Pancreas (tissue), 10 donors: ENCODE measurements around the gene POU5F1. TPM values are rescaled to one million over a fixed set of nuclear protein-coding genes. Genes with fewer than 3 reads are reported as not detected.
"Not testable (repeated sequence)": the region's sequence is repeated elsewhere in the genome, so short reads cannot be mapped to it uniquely, and the experiment has no call there.

ENCODE experiments used
- ATAC-seq, 4 donors: fragments of 200-7000 bp; cut with Tn5 transposase; one replicate each; pipeline versions ENCODE4 v1.8.0 to v1.9.1; 2020; ENCODE audit warnings: mild to moderate bottlenecking in 4 of 4, moderate library complexity in 4 of 4
- DNase-seq, 6 donors: peaks; one replicate each; pipeline ENCODE4 v3.0.0-alpha.2; 2020
- FAIRE-seq: peaks from 2 replicates; lab custom pipeline; 2012; peaks lifted over from hg19 to GRCh38; lab: Jason Lieb, UNC
- H3K27ac ChIP-seq, 4 donors: fragments of 200-600 bp; sonication (generic); 1 replicate in 3 of 4; 2 replicates in 1 of 4; pipeline versions ENCODE4 v1.5.0 to v1.8.0; 2020
- H3K27me3 ChIP-seq, 4 donors: fragments of 200-600 bp; one replicate each; pipeline ENCODE4 v1.8.0; 2021
- H3K36me3 ChIP-seq, 3 donors: fragments of 200-600 bp; sonication (generic) in 1 of 3; one replicate each; pipeline versions ENCODE4 v1.5.0 to v1.8.0; 2020 to 2021
- H3K4me1 ChIP-seq, 3 donors: fragments of 200-600 bp; one replicate each; pipeline ENCODE4 v1.8.0; 2021
- H3K4me3 ChIP-seq, 4 donors: fragments of 200-600 bp; sonication (generic) in 2 of 4; one replicate each; pipeline versions ENCODE4 v1.5.0 to v1.8.0; 2020 to 2021
- H3K9me3 ChIP-seq, 4 donors: fragments of 200-600 bp; one replicate each; pipeline ENCODE4 v1.8.0; 2021
- CTCF ChIP-seq, 4 donors: fragments of 200-600 bp; sonication (generic) in 3 of 4; IDR thresholded peaks; one replicate each; pipeline versions ENCODE4 v1.5.0 to v1.8.0; 2021; ENCODE audit warnings: antibody characterized with exemption in 4 of 4
- WGBS, 2 donors: extraction: QIAGEN DNeasy Blood & Tissue Kit; methylation state at CpG; one replicate each; pipeline ENCODE4 v1.1.7; 2013; 5-methylcytosine and 5-hydroxymethylcytosine counted together
- intact Hi-C, 3 donors: fragments of 100-400 bp; cut with DNase I; formaldehyde crosslinking; loops; one replicate each; pipeline versions ENCODE4 v1.11.1 to v1.14.2; 2022
- polyA plus RNA-seq, 2 donors: library from polyadenylated mRNA; stranded (reverse); fragments of 200-250 nt; gene quantifications; one replicate each; pipeline ENCODE4 v1.2.3, GENCODE V29; 2013
- total RNA-seq, 6 donors: library from RNA; stranded (reverse); fragmentation: NEBNext Ultra II Directional in 4 of 6; extraction: Animal tissue kit (Norgen Biotek cat#: 25700) in 4 of 6; gene quantifications; one replicate each; pipeline versions ENCODE4 v1.2.1 to v1.2.4, GENCODE V29; 2021 to 2023
- donor health status: healthy with polysubstance abuse.
- donor health status: DM: no; HTN: no; CAD: no; lungs with moderate emphysema.
- donor health status: DM: no; HTN: no; CAD: no.
- donor health status: control.
- donor health status: control.
- donor health status: Bipolar disorder and iron deficiency.
- donor health status: DM: yes; HTN: yes; CAD: no.
- donor health status: DM: no; HTN: no; CAD: no.
- donor health status: DM: no; HTN: no; CAD: no.
- donor health status: DM: yes; HTN: yes; CAD: no.

The POU5F1 gene
- total and polyA plus RNA-seq, 8 donors, result 1.1 to 32.1 (median 4.3) TPM

- H3K36me3 ChIP-seq, result no peaks in the 10 kb centered on the region
- 25 to 30% methylated on average over 5 of the region's 5 CpGs for WGBS, 2 donors
- peak; percentile 29 for FAIRE-seq
- intact Hi-C loops, result no loop called here
- H3K4me1 ChIP-seq, result peaks cover 13 to 30% (median 14%) of the 10 kb centered on the region in 3 donors
- H3K9me3 ChIP-seq, result no peaks in the 10 kb centered on the region
- H3K27me3 ChIP-seq, result no peaks in the 10 kb centered on the region
- TF ChIP-seq CTCF (IDR thresholded peaks at IDR 0.05), result no peak
- DNase-seq, result peak in 2 of 6 donors; percentile 57 to 64
- ATAC-seq, result peak; percentile 79 to 86 (median 82)
- H3K4me3 ChIP-seq, result no peak overlapping the region
- H3K27ac ChIP-seq, result peak overlapping the region; percentile 88 to 98 (median 94)
Measured at GRCh38 chr6:31187780-31188194, 17.3 kb upstream of the POU5F1 start.

GRCh38 chr6:31186052-31186734 lies 15.7 kb upstream of the POU5F1 start:
- H3K4me1 ChIP-seq, result peaks cover 13 to 33% (median 14%) of the 10 kb centered on the region in 3 donors
- H3K27me3 ChIP-seq, result no peaks in the 10 kb centered on the region
- ATAC-seq, result peak; percentile 30 to 60 (median 44)
- TF ChIP-seq CTCF (IDR thresholded peaks at IDR 0.05), result no peak
- intact Hi-C loops, result no loop called here
- peak overlapping the region in 3 of 4 donors; percentile 28 to 56 (median 44) for H3K4me3 ChIP-seq
- no peaks in the 10 kb centered on the region for H3K9me3 ChIP-seq
- no peak for FAIRE-seq
- no peaks in the 10 kb centered on the region for H3K36me3 ChIP-seq
- DNase-seq, result peak; percentile 70 to 89 (median 82)
- WGBS, 2 donors, result 10 to 18% methylated on average over 24 of the region's 24 CpGs
- H3K27ac ChIP-seq, result peak overlapping the region; percentile 88 to 98 (median 94)

- ATAC-seq, result peak in 1 of 4 donors; percentile 3
- FAIRE-seq, H3K9me3 ChIP-seq, H3K36me3 ChIP-seq, intact Hi-C loops, DNase-seq, H3K27me3 ChIP-seq: not testable (repeated sequence)
- H3K27ac ChIP-seq, result peak overlapping the region; percentile 88 to 98 (median 94)
- WGBS, 2 donors, result 13 to 26% methylated on average over 4 of the region's 4 CpGs
- H3K4me1 ChIP-seq, result peaks cover 13 to 33% (median 14%) of the 10 kb centered on the region in 3 donors
- H3K4me3 ChIP-seq, result peak overlapping the region in 3 of 4 donors; percentile 28 to 56 (median 44)
Measured at GRCh38 chr6:31185695-31186051, 15.2 kb upstream of the POU5F1 start.

GRCh38 chr6:31183859-31184258 lies 13.4 kb upstream of the POU5F1 start:
- ATAC-seq, H3K9me3 ChIP-seq, H3K36me3 ChIP-seq, FAIRE-seq, intact Hi-C loops, H3K27me3 ChIP-seq: not testable (repeated sequence)
- peak in 2 of 6 donors; percentile 10 to 37 for DNase-seq
- H3K4me3 ChIP-seq, result peak overlapping the region in 2 of 4 donors; percentile 28 to 56
- WGBS, 2 donors, result 54% methylated on average over 6 of the region's 6 CpGs
- peak overlapping the region in 1 of 4 donors; percentile 98 for H3K27ac ChIP-seq
- peaks cover 13 to 31% (median 18%) of the 10 kb centered on the region in 3 donors for H3K4me1 ChIP-seq

GRCh38 chr6:31183287-31183686 lies 12.8 kb upstream of the POU5F1 start:
- peak overlapping the region in 2 of 4 donors; percentile 28 to 56 for H3K4me3 ChIP-seq
- FAIRE-seq, H3K9me3 ChIP-seq, ATAC-seq, H3K27me3 ChIP-seq, intact Hi-C loops, H3K36me3 ChIP-seq: not testable (repeated sequence)
- peak overlapping the region in 1 of 4 donors; percentile 98 for H3K27ac ChIP-seq
- WGBS, 2 donors, result 20 to 27% methylated on average over 2 of the region's 2 CpGs
- peak in 1 of 6 donors; percentile 15 for DNase-seq
- peaks cover 13 to 28% (median 17%) of the 10 kb centered on the region in 3 donors for H3K4me1 ChIP-seq

- Histone ChIP-seq H3K27me3 (no peaks in the 10 kb centered on the region), H3K4me3 (peak overlapping the region in 1 of 4 donors; percentile 18), H3K36me3 (peaks cover 0 to 6% (median 0%) of the 10 kb centered on the region in 3 donors), H3K4me1 (peaks cover 0 to 28% (median 15%) of the 10 kb centered on the region in 3 donors), H3K9me3 (no peaks in the 10 kb centered on the region), H3K27ac (no peak overlapping the region)
- peak; percentile 52 to 95 (median 88) for ATAC-seq
- intact Hi-C loops, result no loop called here
- FAIRE-seq, result no peak
- DNase-seq, result peak; percentile 37 to 80 (median 67)
- WGBS, 2 donors, result 72 to 73% methylated on average over 26 of the region's 26 CpGs
- no peak for TF ChIP-seq CTCF (IDR thresholded peaks at IDR 0.05)
Measured at GRCh38 chr6:31180500-31180899, 10.0 kb upstream of the POU5F1 start.
